K562 (cell line): Measurements from ENCODE around the gene YPEL4. TPM values are rescaled to one million over a fixed set of nuclear protein-coding genes. Genes with fewer than 3 reads are reported as not detected.

Experiments used
- ATAC-seq: fragments of 200-7000 bp; cut with Tn5 transposase; 3 replicates; pipeline ENCODE4 v1.9.1; 2020; ENCODE audit warnings: moderate library complexity
- BruUV-seq: library from RNA; stranded (reverse); fragments of 400-500 nt; replicated peaks from 2 replicates; lab custom pipeline; 2021; lab: Mats Ljungman, UMichigan
- CTCF ChIA-PET: fragments of 300-600 bp; formaldehyde crosslinking; extraction: SDS; loops from one replicate; lab custom pipeline; 2021; ENCODE audit warnings: low intra/inter-chr PET ratio; lab: Yijun Ruan, JAX
- POLR2A ChIA-PET: fragments of 300-600, 350-650 bp; sonication (Branson Sonifier 250); formaldehyde crosslinking; extraction: SDS; loops from one replicate; lab custom pipeline; 2021; ENCODE audit warnings: antibody characterized with exemption, inconsistent platforms; lab: Yijun Ruan, JAX
- DNase-seq, 4 experiments: peaks; one replicate each; pipeline versions ENCODE4 v3.0.0 to v3.0.0-alpha.2; 2011 to 2018; ENCODE audit warnings: low spot score in 3 of 4, mixed read lengths in 3 of 4; ENCODE audit errors: extremely low read depth in 1 of 4
- FAIRE-seq: peaks from 2 replicates; lab custom pipeline; 2011; peaks lifted over from hg19 to GRCh38; lab: Jason Lieb, UNC
- H2AFZ ChIP-seq: 2 replicates; pipeline ENCODE4 v1.6.0; 2011; ENCODE audit warnings: low read depth, low read length, control low read depth, inconsistent platforms
- H3K27ac ChIP-seq: fragments of 200-600 bp; 3 replicates; pipeline ENCODE4 v1.8.0; 2011; ENCODE audit warnings: low read depth, mild to moderate bottlenecking, control low read depth, inconsistent platforms, low read length, moderate library complexity, mixed read lengths; ENCODE audit errors: extremely low read depth
- H3K27me3 ChIP-seq, 2 experiments: fragments of 300-600 bp in 1 of 2; 2 replicates in 1 of 2; 3 replicates in 1 of 2; pipeline versions ENCODE4 v1.6.0 to v1.8.0; 2011; ENCODE audit warnings: inconsistent platforms in 2 of 2, low read length in 2 of 2, mild to moderate bottlenecking in 1 of 2, mixed read lengths in 1 of 2, moderate library complexity in 1 of 2; ENCODE audit not compliant: control insufficient read depth in 2 of 2, insufficient read depth in 2 of 2
- H3K36me3 ChIP-seq: fragments of 300-600 bp; 3 replicates; pipeline ENCODE4 v1.8.0; 2011; ENCODE audit warnings: mild to moderate bottlenecking, low read length, inconsistent platforms; ENCODE audit not compliant: control insufficient read depth, insufficient read depth
- H3K4me1 ChIP-seq, 2 experiments: fragments of 200-600 bp in 1 of 2; replicated peaks in 1 of 2; 2 replicates in 1 of 2; 3 replicates in 1 of 2; pipeline versions ENCODE4 v1.5.1 to v1.8.0; 2011; ENCODE audit warnings: inconsistent platforms in 2 of 2, low read length in 2 of 2, mild to moderate bottlenecking in 1 of 2, mixed read lengths in 1 of 2, moderate library complexity in 1 of 2; ENCODE audit not compliant: control insufficient read depth in 2 of 2, insufficient read depth in 2 of 2
- H3K4me2 ChIP-seq: 2 replicates; pipeline ENCODE4 v1.6.1; 2011; ENCODE audit warnings: low read length, control low read depth, inconsistent platforms, mixed read lengths; ENCODE audit not compliant: insufficient read depth
- H3K4me3 ChIP-seq: fragments of 200-600 bp; sonication (generic), shearing (Covaris generic); 2 replicates; pipeline ENCODE4 v1.5.1; 2016; ENCODE audit warnings: control low read depth, inconsistent platforms
- H3K79me2 ChIP-seq: fragments of 200-600 bp; 3 replicates; pipeline ENCODE4 v1.8.0; 2011; ENCODE audit warnings: low read length, inconsistent platforms; ENCODE audit not compliant: control insufficient read depth, insufficient read depth
- H3K9ac ChIP-seq, 2 experiments: 2 replicates each; pipeline versions ENCODE4 v1.6.0 to v1.6.1; 2011; ENCODE audit warnings: low read depth in 2 of 2, low read length in 2 of 2, control low read depth in 1 of 2, inconsistent platforms in 1 of 2, mild to moderate bottlenecking in 1 of 2, mixed read lengths in 1 of 2; ENCODE audit not compliant: insufficient read depth in 1 of 2
- H3K9me1 ChIP-seq: one replicate; pipeline ENCODE4 v1.6.0; 2011; ENCODE audit warnings: inconsistent platforms, mild to moderate bottlenecking, low read length, moderate library complexity; ENCODE audit not compliant: control insufficient read depth, insufficient read depth
- H3K9me3 ChIP-seq: replicated peaks from 2 replicates; pipeline ENCODE4 v1.5.1; 2011; ENCODE audit warnings: low read depth, low read length, inconsistent platforms; ENCODE audit not compliant: control insufficient read depth, insufficient read depth
- H4K20me1 ChIP-seq: replicated peaks from 2 replicates; pipeline ENCODE4 v1.6.1; 2011; ENCODE audit warnings: low read length, inconsistent platforms, mixed read lengths; ENCODE audit not compliant: control insufficient read depth, insufficient read depth
- CREB3 ChIP-seq: fragments of 450-650 bp; conservative IDR thresholded peaks from 2 replicates; pipeline ENCODE4 v1.6.1; 2016; ENCODE audit warnings: missing genetic modification characterization, low read depth, mild to moderate bottlenecking, missing compliant biosample characterization, moderate library complexity
- DACH1 ChIP-seq: fragments of 450-650 bp; IDR thresholded peaks from 2 replicates; pipeline ENCODE4 v1.6.1; 2018; ENCODE audit not compliant: partially characterized antibody
- EGR1 ChIP-seq: fragments of 450-650 bp; conservative IDR thresholded peaks from 2 replicates; pipeline ENCODE4 v1.6.1; 2017; ENCODE audit warnings: mild to moderate bottlenecking
- FOXM1 ChIP-seq, 2 experiments: fragments of 450-650 bp in 1 of 2; sonication (generic) in 1 of 2; formaldehyde crosslinking in 1 of 2; IDR thresholded peaks; 2 replicates each; pipeline versions ENCODE4 v1.6.1 to v1.9.0; 2017 to 2022; ENCODE audit warnings: low read depth in 2 of 2, mild to moderate bottlenecking in 2 of 2, missing genetic modification reagents in 1 of 2, moderate library complexity in 1 of 2
- HEY1 ChIP-seq: fragments of 250-450 bp; sonication (Bioruptor Pico); IDR thresholded peaks from 2 replicates; pipeline ENCODE4 v1.5.0; 2020; ENCODE audit warnings: mild to moderate bottlenecking, moderate library complexity, borderline replicate concordance
- MAFG ChIP-seq: fragments of 450-650 bp; conservative IDR thresholded peaks from 2 replicates; pipeline ENCODE4 v1.6.1; 2016; ENCODE audit warnings: missing genetic modification characterization, missing compliant biosample characterization
- MXD1 ChIP-seq: fragments of 250-450 bp; sonication (Bioruptor Pico); IDR thresholded peaks from 2 replicates; pipeline ENCODE4 v1.8.0; 2021; ENCODE audit warnings: borderline replicate concordance, mild to moderate bottlenecking, moderate library complexity; ENCODE audit not compliant: poor library complexity, severe bottlenecking
- NCOA6 ChIP-seq: fragments of 450-650 bp; IDR thresholded peaks from 2 replicates; pipeline ENCODE4 v1.6.1; 2017; ENCODE audit warnings: mild to moderate bottlenecking
- RBM25 ChIP-seq: fragments of 200-400 bp; formaldehyde crosslinking; IDR thresholded peaks from 2 replicates; pipeline ENCODE4 v1.6.1; 2018; ENCODE audit warnings: low read length, low read depth, moderate library complexity; ENCODE audit not compliant: severe bottlenecking
- RBM39 ChIP-seq: fragments of 200-400 bp; formaldehyde crosslinking; optimal IDR thresholded peaks from 2 replicates; pipeline ENCODE3; 2018; ENCODE audit warnings: low read depth, low read length
- RFX1 ChIP-seq: fragments of 450-650 bp; IDR thresholded peaks from 2 replicates; pipeline ENCODE4 v1.6.1; 2016; ENCODE audit warnings: mild to moderate bottlenecking, moderate library complexity
- SMAD1 ChIP-seq: fragments of 150-350 bp; IDR thresholded peaks from 2 replicates; pipeline ENCODE4 v1.6.1; 2014; ENCODE audit warnings: low read length, low read depth; ENCODE audit not compliant: partially characterized antibody
- SREBF1 ChIP-seq: fragments of 150-350 bp; IDR thresholded peaks from 2 replicates; pipeline ENCODE4 v1.6.1; 2014; ENCODE audit warnings: antibody characterized with exemption, low read depth, low read length, borderline replicate concordance
- STAT6 ChIP-seq: sonication (generic); formaldehyde crosslinking; IDR thresholded peaks from 2 replicates; pipeline ENCODE4 v1.8.1; 2023; ENCODE audit warnings: mild to moderate bottlenecking, missing genetic modification reagents
- ZFP36 ChIP-seq: fragments of 150-350 bp; IDR thresholded peaks from 2 replicates; pipeline ENCODE4 v1.6.1; 2018; ENCODE audit warnings: low read length, low read depth; ENCODE audit not compliant: partially characterized antibody
- ZSCAN29 ChIP-seq: fragments of 450-650 bp; IDR thresholded peaks from 2 replicates; pipeline ENCODE4 v1.6.1; 2017
- WGBS: fragments of 100-300 bp; shearing (Covaris generic); methylation state at CpG from one replicate; pipeline ENCODE4 v1.1.6; 2016; ENCODE audit warnings: low coverage, mixed read lengths; ENCODE audit not compliant: insufficient coverage; ENCODE audit errors: missing lambda C conversion rate; 5-methylcytosine and 5-hydroxymethylcytosine counted together
- in situ Hi-C: fragments of 300-500 bp; cut with MboI; formaldehyde crosslinking; loops from 4 replicates; pipeline ENCODE4 v1.15.0; 2018; ENCODE audit warnings: inconsistent platforms, mixed read lengths
- intact Hi-C: fragments of 100-400 bp; cut with micrococcal nuclease; formaldehyde crosslinking; loops from 2 replicates; pipeline ENCODE4 v1.14.2; 2022
- polyA plus RNA-seq, 8 experiments: library from polyadenylated mRNA; depleted of rRNA in 4 of 8; stranded (reverse) in 5 of 8; unstranded in 3 of 8; fragments of >200 nt; fragmentation: Nextera tagmentation in 2 of 8; fragmentation: Illumina TruSeq in 1 of 8; extraction: Ambion mirVana in 2 of 8; extraction: Trizol in 1 of 8; gene quantifications; 2 replicates each; pipeline versions ENCODE4 v1.2.1 to v1.2.3, GENCODE V29; 2011 to 2014; ENCODE audit warnings: inconsistent platforms in 1 of 8, missing spikeins in 1 of 8
- total RNA-seq, 7 experiments: library from RNA; depleted of rRNA in 6 of 7; stranded (reverse); fragments of >200 nt in 6 of 7; fragmentation: Illumina TruSeq in 2 of 7; extraction: Trizol in 2 of 7; gene quantifications; 2 replicates each; pipeline versions ENCODE4 v1.2.1 to v1.2.3, GENCODE V29; 2011 to 2021; ENCODE audit warnings: low replicate concordance in 1 of 7
- TF ChIP-seq, protein P1 (sequence below): sonication (generic); formaldehyde crosslinking; IDR thresholded peaks from 2 replicates; pipeline ENCODE4 v1.5.0; 2020; ENCODE audit warnings: missing genetic modification reagents

Gene YPEL4
- total and polyA plus RNA-seq, 9 of the 15 experiments (the other 6 are each of a cell fraction or from before 2014, with no cell fraction given), result 0.07 to 1.4 (median 0.40) TPM; not detected in 2

DNA sequence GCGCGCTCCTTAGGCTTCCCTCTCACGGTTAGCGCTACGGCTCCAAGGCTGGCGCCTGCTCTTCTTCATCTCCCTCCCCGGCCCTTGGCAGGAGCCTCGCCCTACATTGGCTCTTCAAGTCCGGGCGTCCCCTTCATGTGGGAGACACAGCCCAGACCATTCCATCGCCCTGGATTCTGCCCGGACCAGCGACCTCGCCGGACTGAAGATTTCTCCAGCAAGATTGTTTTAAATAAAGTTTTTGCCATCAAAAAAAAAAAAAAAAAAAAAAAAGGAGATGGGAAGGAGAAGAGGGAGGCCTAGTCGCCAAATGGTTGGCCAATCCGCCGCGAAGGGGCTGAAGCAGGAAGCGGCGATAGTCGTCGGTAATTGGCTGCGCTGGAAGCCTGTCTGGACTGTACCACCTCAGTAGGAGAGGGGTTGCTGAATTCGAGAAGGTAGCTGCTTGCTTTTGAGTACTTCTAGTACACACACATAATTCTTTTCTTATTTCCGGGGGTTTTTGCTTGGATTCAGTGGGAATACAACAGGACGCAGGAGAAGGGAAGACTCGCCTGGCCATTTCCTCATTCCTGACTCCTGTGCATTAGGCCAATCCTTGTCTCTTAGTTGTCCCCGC lies 17.5 kb upstream of the YPEL4 start:
- Histone ChIP-seq H3K79me2 (peaks cover 43% of the 10 kb centered on the region), H2AFZ (peak overlapping the region; percentile 99), H3K4me2 (peak overlapping the region; percentile 96), H3K9ac (peak overlapping the region; percentile 99 to 100), H3K4me3 (peak overlapping the region; percentile 98), H3K9me1 (no peaks in the 10 kb centered on the region), H3K9me3 (no peaks in the 10 kb centered on the region), H4K20me1 (no peaks in the 10 kb centered on the region), H3K27ac (peak overlapping the region; percentile 99), H3K27me3 (no peaks in the 10 kb centered on the region), H3K36me3 (peaks cover 23% of the 10 kb centered on the region), H3K4me1 (peaks cover 8 to 9% of the 10 kb centered on the region in 2 experiments; a peak in 4 of 5 replicates)
- POLR2A ChIA-PET, result interaction anchor here (0.5 to 1.6 kb wide), 5 partner anchors 9 to 114 kb away, joined by 3 to 6 read pairs (median 3); partner anchors contain the start of genes CLP1, MED19 and UBE2L6
- CTCF ChIA-PET, result interaction anchor here (1.0 kb wide), 1 partner anchor 134 kb away, joined by 7 read pairs; no protein-coding TSS in a partner anchor
- in situ Hi-C loops (loop anchor here (10.0 to 25.0 kb wide), 2 partner anchors 138 to 845 kb away; partner anchors contain the start of gene OR5B21), intact Hi-C loops (loop anchor here (1.0 to 10.0 kb wide), 6 partner anchors 45 to 911 kb away; partner anchors contain the start of genes MED19, SELENOH and TMX2)
- DNase-seq (peak; percentile 85 to 97 (median 92)), FAIRE-seq (no peak), ATAC-seq (peak; percentile 80)
- WGBS, result under 1% methylated on average over 18 of the region's 29 CpGs
- BruUV-seq, result no TSS peak
- TF ChIP-seq NCOA6, result no peak
- TF ChIP-seq MAFG (tag), result no peak
- TF ChIP-seq RBM39, result no peak
- peak; percentile 49; the same call in 1 of the 2 replicates for TF ChIP-seq SREBF1
- TF ChIP-seq RBM25, result peak; percentile 25
- no peak for TF ChIP-seq DACH1
- TF ChIP-seq RFX1, result peak; percentile 81
- 0 out of 2 replicates have a peak, but pooled peaks have one; percentile 9 for TF ChIP-seq FOXM1 (IDR thresholded peaks at IDR 0.05; ENCODE audit: low read depth)
- TF ChIP-seq FOXM1 (CRISPR knock-in tag; IDR thresholded peaks at IDR 0.05; ENCODE audit: low read depth), result no peak
- no peak for TF ChIP-seq MXD1 (CRISPR knock-in tag)
- TF ChIP-seq, protein P1, sequence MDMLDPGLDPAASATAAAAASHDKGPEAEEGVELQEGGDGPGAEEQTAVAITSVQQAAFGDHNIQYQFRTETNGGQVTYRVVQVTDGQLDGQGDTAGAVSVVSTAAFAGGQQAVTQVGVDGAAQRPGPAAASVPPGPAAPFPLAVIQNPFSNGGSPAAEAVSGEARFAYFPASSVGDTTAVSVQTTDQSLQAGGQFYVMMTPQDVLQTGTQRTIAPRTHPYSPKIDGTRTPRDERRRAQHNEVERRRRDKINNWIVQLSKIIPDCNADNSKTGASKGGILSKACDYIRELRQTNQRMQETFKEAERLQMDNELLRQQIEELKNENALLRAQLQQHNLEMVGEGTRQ (CRISPR knock-in tag), result no peak
- no peak for TF ChIP-seq ZSCAN29
- no peak for TF ChIP-seq EGR1
- TF ChIP-seq STAT6 (CRISPR knock-in tag), result no peak
- no peak for TF ChIP-seq ZFP36
- no peak for TF ChIP-seq CREB3
- TF ChIP-seq HEY1 (CRISPR knock-in tag), result no peak
- TF ChIP-seq SMAD1, result peak; percentile 72
